HG03045 (cell line): ENCODE data around the gene VPS13D.

ENCODE experiments used
- ATAC-seq: cut with Tn5 transposase; IDR thresholded peaks from one replicate; pipeline ENCODE4 v1.9.1; 2021; ENCODE audit warnings: mild to moderate bottlenecking, moderate library complexity; ENCODE audit not compliant: unreplicated experiment

The VPS13D gene

GRCh38 chr1:12400027-12400693 lies 170.3 kb downstream of the VPS13D start:
- no peak for ATAC-seq

GRCh38 chr1:12402159-12402673 lies 172.4 kb downstream of the VPS13D start:
- ATAC-seq = no peak

- ATAC-seq = no peak
Observed at GRCh38 chr1:12402842-12403241, 173.0 kb downstream of the VPS13D start.

- no peak for ATAC-seq
Observed at GRCh38 chr1:12404918-12405317, 175.1 kb downstream of the VPS13D start.

GRCh38 chr1:12405325-12406210 lies 175.7 kb downstream of the VPS13D start:
- ATAC-seq = no peak

GRCh38 chr1:12406211-12407021 lies 176.6 kb downstream of the VPS13D start:
- no peak for ATAC-seq

GRCh38 chr1:12407050-12407961 lies 177.5 kb downstream of the VPS13D start:
- ATAC-seq = no peak

- ATAC-seq = no peak
Observed at GRCh38 chr1:12407962-12408454, 178.2 kb downstream of the VPS13D start.

GRCh38 chr1:12408662-12409061 lies 178.8 kb downstream of the VPS13D start:
- ATAC-seq = no peak

GRCh38 chr1:12409681-12410080 lies 179.9 kb downstream of the VPS13D start:
- no peak for ATAC-seq

GRCh38 chr1:12410351-12410750 lies 180.5 kb downstream of the VPS13D start:
- no peak for ATAC-seq

GRCh38 chr1:12411098-12411497 lies 181.3 kb downstream of the VPS13D start:
- ATAC-seq = no peak

GRCh38 chr1:12411747-12412146 lies 181.9 kb downstream of the VPS13D start:
- no peak for ATAC-seq

- no peak for ATAC-seq
Observed at GRCh38 chr1:12412439-12412838, 182.6 kb downstream of the VPS13D start.

GRCh38 chr1:12413664-12414410 lies 184.0 kb downstream of the VPS13D start:
- ATAC-seq = no peak

- no peak for ATAC-seq
Observed at GRCh38 chr1:12414444-12415018, 184.7 kb downstream of the VPS13D start.

- no peak for ATAC-seq
Observed at GRCh38 chr1:12415038-12415466, 185.2 kb downstream of the VPS13D start.

- ATAC-seq = no peak
Observed at GRCh38 chr1:12416101-12416500, 186.3 kb downstream of the VPS13D start.

GRCh38 chr1:12416744-12417143 lies 186.9 kb downstream of the VPS13D start:
- no peak for ATAC-seq
